ENCODE results near the gene MMP11. TPM values are rescaled to one million over a fixed set of nuclear protein-coding genes. Genes with fewer than 3 reads are reported as not detected.

The MMP11 gene
- total RNA-seq, 1 experiment from 2014 or later: 7.4 TPM

GRCh38 chr22:23825246-23825905 is 52.7 kb downstream of the MMP11 start:
- RAD21 ChIA-PET (ENCODE audit: low non-redundant PET in 1 of 2, low total read pairs in 2 of 2, uncharacterized antibody in 2 of 2, unreplicated experiment in 2 of 2): no interaction called here
- H3K9me2 ChIP-seq (ENCODE audit: insufficient read depth): no peaks in the 10 kb centered on the region
- CTCF ChIA-PET: no interaction called here

More at GRCh38 chr22:23825246-23825905, 52.7 kb downstream of the MMP11 start:
- H4K20me1 ChIP-seq (ENCODE audit: insufficient read depth): no peaks in the 10 kb centered on the region
- H3K9ac ChIP-seq (ENCODE audit: low read length): no peak overlapping the region
- intact Hi-C loops (cut with micrococcal nuclease): no loop called here
- H3K9me3 ChIP-seq (ENCODE audit: control insufficient read depth in 1 of 2, insufficient read depth in 1 of 2, low read depth in 1 of 2, low read length in 2 of 2): no peaks in the 10 kb centered on the region
- peaks cover 17 to 33% of the 10 kb centered on the region in 2 experiments; a peak in 3 of 4 replicates for H3K36me3 ChIP-seq (ENCODE audit: control insufficient read depth in 1 of 2, insufficient read depth in 2 of 2, low read length in 2 of 2)
- H3K27ac ChIP-seq (ENCODE audit: low read depth, low read length): peak overlapping the region; percentile 47
- no peak overlapping the region for H2AFZ ChIP-seq (ENCODE audit: low read depth, low read length, poor library complexity, severe bottlenecking)
- H3K4me2 ChIP-seq (ENCODE audit: low read length): no peak overlapping the region
- no peaks in the 10 kb centered on the region for H3K4me1 ChIP-seq (ENCODE audit: control insufficient read depth in 1 of 2, insufficient read depth in 2 of 2, low read length in 2 of 2)
- ATAC-seq (no peak), DNase-seq (ENCODE audit: low read depth, low spot score) (no peak)
- no peak overlapping the region for H3K4me3 ChIP-seq (replicated peaks in 1 of 2; ENCODE audit: low read depth in 1 of 2, low read length in 2 of 2)
- POLR2A ChIA-PET: no interaction called here
- BruUV-seq (replicated peaks): no TSS peak
- H3K79me2 ChIP-seq (ENCODE audit: insufficient read depth, low read length): no peaks in the 10 kb centered on the region
- H3K27me3 ChIP-seq (ENCODE audit: insufficient read depth, low read length): no peaks in the 10 kb centered on the region
- no peak for TF ChIP-seq ZNF274 (IDR thresholded peaks at IDR 0.05; ENCODE audit: low read depth, low read length)
- TF ChIP-seq POLR2AphosphoS5 (IDR thresholded peaks at IDR 0.05; ENCODE audit: low read depth, low read length): no peak
- no peak for TF ChIP-seq TCF7L2 (IDR thresholded peaks at IDR 0.05; ENCODE audit: borderline replicate concordance, extremely low read depth, insufficient read depth, insufficient read length)
- TF ChIP-seq CBX3 (IDR thresholded peaks at IDR 0.05; ENCODE audit: low read depth): no peak
- no peak for TF ChIP-seq ZFX (IDR thresholded peaks at IDR 0.05)
- no peak for TF ChIP-seq SP1 (IDR thresholded peaks at IDR 0.05; ENCODE audit: low read depth)
- TF ChIP-seq JUND (IDR thresholded peaks at IDR 0.05): no peak
- TF ChIP-seq CEBPB (IDR thresholded peaks at IDR 0.05; ENCODE audit: low read depth): no peak
- TF ChIP-seq SIN3A (IDR thresholded peaks at IDR 0.05; ENCODE audit: low read depth): no peak
- no peak for TF ChIP-seq FOSL1 (IDR thresholded peaks at IDR 0.05; ENCODE audit: low read depth)
- TF ChIP-seq EZH2phosphoT487 (IDR thresholded peaks at IDR 0.05; ENCODE audit: borderline replicate concordance): no peak
- TF ChIP-seq ELF1 (IDR thresholded peaks at IDR 0.05; ENCODE audit: borderline replicate concordance, low read depth): no peak
- no peak for TF ChIP-seq CTCF (IDR thresholded peaks at IDR 0.05 in 2 of 3, conservative IDR thresholded peaks at IDR 0.05 in 1 of 3; ENCODE audit: borderline replicate concordance in 1 of 3, insufficient read depth in 1 of 3, low read depth in 2 of 3, low read length in 2 of 3)
- TF ChIP-seq ZBTB33 (IDR thresholded peaks at IDR 0.05; ENCODE audit: extremely low read depth, insufficient replicate concordance, low read length): no peak
- no peak for TF ChIP-seq SRF (IDR thresholded peaks at IDR 0.05; ENCODE audit: low read depth)

All from HCT116 (cell line).